GM12864 (cell line): ENCODE results near the gene ISOC2.

Source experiments
- DNase-seq: peaks from one replicate; pipeline ENCODE4 v3.0.0-alpha.2; 2011; ENCODE audit warnings: low read depth
- H3K4me3 ChIP-seq: 2 replicates; pipeline ENCODE4 v1.5.1; 2011; ENCODE audit warnings: mild to moderate bottlenecking, low read depth, low read length, control low read depth
- CTCF ChIP-seq: IDR thresholded peaks from 2 replicates; pipeline ENCODE4 v1.5.1; 2011; ENCODE audit warnings: low read depth, mild to moderate bottlenecking, moderate library complexity, low read length, control low read depth, inconsistent platforms; ENCODE audit errors: missing control alignments

Gene ISOC2

GRCh38 chr19:55461974-55462626, 658 bp upstream of the ISOC2 start:
- peak overlapping the region; percentile 85 for H3K4me3 ChIP-seq

GRCh38 chr19:55460670-55461258, 678 bp downstream of the ISOC2 start:
- H3K4me3 ChIP-seq: peak overlapping the region; percentile 90
- no peak for DNase-seq
- no peak for TF ChIP-seq CTCF

More at GRCh38 chr19:55461974-55462626, 658 bp upstream of the ISOC2 start:
- DNase-seq: no peak
- TF ChIP-seq CTCF: no peak

- DNase-seq: no peak
- no peak overlapping the region for H3K4me3 ChIP-seq
- no peak for TF ChIP-seq CTCF
Observed at GRCh38 chr19:55459950-55460657, 1.3 kb downstream of the ISOC2 start.

- TF ChIP-seq CTCF: no peak
- DNase-seq: no peak
- H3K4me3 ChIP-seq: no peak overlapping the region
Observed at GRCh38 chr19:55459551-55459949, 1.9 kb downstream of the ISOC2 start.

GRCh38 chr19:55457683-55458457, 3.6 kb downstream of the ISOC2 start:
- no peak overlapping the region for H3K4me3 ChIP-seq
- DNase-seq: no peak
- no peak for TF ChIP-seq CTCF

- DNase-seq: no peak
- H3K4me3 ChIP-seq: no peak overlapping the region
- no peak for TF ChIP-seq CTCF
Observed at GRCh38 chr19:55456347-55456746, 5.1 kb downstream of the ISOC2 start.
